HG03565 (cell line): ENCODE measurements around the gene PRR16.

Source experiments
- ATAC-seq: cut with Tn5 transposase; IDR thresholded peaks from one replicate; pipeline ENCODE4 v1.9.1; 2021; ENCODE audit warnings: mild to moderate bottlenecking, moderate library complexity; ENCODE audit not compliant: unreplicated experiment

Gene PRR16

DNA sequence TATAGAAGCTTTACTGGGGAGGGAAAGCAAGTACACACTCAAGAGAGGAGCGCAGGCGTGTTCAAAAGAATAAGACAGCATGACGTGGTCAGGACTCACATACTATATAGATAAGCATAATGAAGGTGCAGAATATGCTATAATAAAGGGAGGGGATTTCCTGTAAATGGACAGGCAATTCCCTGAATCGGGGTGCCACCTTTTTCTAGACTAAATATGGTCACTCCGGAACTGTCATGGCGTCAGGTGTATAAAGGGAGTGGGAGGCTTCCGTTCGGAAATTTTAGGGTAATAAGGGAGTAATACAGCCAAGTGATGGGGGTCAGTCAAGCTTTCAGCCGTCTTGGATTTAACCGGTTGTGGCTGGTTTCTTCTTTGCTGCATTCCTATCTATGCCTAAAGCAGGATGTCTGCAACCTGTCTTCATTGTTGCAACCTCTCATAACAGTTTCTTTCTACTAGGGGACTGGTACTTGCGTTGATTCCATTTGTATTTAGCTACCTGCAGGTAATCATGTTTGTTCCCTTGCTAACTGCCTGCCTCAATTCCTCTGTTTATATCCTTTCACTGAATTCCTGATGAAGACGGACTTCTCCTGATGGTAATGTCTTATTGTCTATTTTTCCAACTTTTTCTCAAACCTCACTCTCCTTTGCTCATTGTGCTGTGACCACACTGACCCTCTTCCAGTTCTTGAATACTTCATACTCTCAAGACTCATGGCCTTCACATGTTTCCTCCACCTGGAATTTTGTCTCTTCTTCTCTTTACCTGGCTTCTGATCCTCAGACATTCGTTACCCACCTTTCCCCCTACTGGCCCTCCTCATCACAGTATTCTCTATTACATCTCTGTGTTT is 48.9 kb downstream of the PRR16 start:
- no peak for ATAC-seq

DNA sequence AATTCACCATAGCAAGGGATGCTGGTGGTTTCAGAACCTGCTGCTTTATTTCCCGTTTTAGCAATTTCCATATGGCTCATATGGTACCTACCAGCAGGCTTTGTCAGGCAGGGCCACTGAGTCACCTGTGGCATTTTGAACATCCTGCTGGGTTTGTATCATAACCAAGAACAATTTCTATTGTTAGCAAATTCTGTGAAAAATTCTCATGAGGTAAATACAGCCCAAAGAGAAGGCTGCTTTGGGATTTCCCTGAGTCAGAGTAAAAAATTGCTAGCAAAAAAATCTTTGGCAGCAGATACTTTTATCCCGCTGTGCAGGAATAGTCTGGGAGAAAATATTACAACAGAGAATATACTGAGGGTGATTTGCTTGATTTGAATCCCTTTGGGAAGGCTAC is 52.7 kb downstream of the PRR16 start:
- ATAC-seq = no peak

DNA sequence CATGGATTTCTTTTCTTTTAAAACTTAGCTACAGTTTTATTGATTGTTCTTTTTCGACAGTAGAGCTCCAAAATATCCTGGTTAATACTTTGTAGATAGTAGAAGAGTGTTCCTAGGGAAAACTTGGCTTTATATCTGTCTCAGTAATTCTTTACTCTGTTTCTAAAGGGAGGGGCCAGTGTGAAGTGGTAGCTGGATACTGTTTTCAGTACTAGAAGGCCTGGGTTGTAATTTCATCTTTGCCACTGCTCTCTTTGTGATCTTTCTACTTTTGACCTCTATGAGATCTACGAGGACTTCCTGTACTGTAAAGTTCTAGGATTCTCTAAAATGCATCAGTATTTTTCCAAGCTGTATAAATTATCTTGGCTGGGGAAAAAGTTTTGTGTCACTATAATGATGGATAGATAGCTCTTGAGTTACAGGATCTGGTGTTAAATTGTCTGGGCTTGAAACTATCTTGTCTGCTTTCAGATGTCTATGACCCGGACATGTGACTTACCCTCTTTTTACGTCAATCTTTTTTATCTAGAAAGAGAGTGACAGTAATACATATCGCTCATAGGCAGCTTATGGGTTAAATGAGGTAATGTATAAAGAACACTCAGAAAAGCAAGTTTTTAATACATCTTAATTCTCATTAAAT is 53.6 kb downstream of the PRR16 start:
- ATAC-seq = no peak

DNA sequence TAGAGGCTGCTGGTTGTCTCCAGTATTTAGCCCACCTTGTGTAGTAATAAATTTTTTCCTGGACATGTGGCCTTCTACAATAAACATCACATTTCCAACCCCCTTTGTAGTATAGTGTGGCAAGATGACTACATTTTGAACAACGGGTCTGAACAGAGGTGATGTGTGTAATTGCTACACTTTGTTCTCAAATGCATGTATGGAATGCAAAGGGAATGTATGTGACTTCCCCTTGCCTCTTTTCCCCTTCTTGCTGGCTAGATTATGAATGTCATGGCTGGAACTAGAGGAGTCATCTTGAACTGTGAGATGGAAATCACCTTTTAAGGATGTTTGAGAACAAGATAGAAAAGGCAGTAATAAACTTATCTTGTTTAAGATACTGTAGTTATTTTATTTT is 54.5 kb downstream of the PRR16 start:
- no peak for ATAC-seq

DNA sequence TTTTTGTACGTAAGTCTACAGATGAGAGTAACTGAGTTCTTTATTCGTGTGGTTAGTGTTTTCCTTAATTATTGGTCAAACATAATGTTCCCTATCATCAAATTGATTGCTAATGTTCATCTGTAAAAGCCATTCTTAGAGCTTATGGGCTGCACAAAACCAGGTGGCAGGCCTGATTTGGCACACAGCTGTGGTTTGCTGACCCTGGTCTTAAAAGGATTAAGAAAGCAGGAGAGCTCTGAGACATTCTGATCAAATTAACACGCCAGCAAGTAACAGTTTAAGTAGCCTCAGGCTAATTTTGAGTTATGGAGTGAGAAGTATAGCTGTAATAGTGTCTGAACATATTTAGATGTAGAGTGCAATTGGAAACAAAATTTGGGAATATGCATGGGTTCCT is 63.2 kb downstream of the PRR16 start:
- ATAC-seq = no peak

DNA sequence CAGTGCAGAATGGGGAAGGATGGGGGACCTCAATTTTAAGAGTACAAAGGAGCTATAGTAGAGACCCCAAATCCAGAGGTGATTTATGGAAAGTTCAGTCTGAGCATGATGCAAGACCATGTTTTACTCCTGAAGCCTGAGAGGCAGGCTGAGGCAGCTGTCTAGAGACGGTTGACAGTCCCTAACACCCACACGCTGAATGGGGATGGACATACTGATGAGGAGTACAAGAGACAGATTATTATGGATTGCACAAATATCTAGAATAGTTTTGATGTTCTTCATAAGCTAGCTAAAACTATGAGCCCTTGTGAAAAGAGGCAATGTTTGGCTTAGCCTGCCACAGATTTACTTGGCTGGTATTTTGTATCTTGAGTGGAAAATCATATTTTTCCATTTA is 64.5 kb downstream of the PRR16 start:
- no peak for ATAC-seq

DNA sequence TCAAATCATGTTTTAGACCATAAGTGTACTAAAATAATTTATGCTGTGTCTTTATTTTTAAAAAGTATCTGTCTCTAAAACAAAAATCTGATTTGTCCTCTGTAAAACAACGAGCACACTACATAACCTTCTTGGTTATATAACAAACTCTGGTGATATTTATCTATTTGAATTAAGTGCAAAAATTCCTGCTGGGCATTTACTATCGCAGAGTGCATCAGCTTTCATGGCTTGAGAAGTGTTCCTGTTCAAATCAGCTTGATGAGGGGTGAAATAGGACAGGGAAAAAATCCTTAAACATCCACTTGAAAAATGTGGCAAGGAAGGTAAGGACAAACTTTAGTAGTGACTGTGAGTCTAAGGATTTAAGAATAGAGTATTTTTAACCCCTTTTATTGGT is 65.3 kb downstream of the PRR16 start:
- ATAC-seq = no peak

DNA sequence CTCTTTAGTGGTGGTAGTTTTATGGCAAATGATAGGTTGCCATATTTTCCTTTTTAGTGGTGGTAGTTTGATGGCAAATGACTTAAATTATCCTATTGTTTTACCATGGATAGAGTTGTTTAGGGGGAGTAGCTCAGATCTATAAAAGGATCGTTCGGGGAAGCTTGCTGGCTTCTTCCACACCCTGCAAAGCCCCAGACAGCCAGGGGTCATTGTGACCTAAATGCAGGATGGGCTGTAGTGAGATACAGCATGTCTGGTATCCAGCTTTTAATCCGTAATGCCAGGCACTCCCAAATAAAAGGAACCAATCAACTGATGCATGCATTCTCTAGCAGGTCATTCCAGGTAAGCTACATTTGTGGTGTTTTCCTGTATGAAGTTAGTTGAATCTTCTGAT is 67.1 kb downstream of the PRR16 start:
- ATAC-seq = no peak

DNA sequence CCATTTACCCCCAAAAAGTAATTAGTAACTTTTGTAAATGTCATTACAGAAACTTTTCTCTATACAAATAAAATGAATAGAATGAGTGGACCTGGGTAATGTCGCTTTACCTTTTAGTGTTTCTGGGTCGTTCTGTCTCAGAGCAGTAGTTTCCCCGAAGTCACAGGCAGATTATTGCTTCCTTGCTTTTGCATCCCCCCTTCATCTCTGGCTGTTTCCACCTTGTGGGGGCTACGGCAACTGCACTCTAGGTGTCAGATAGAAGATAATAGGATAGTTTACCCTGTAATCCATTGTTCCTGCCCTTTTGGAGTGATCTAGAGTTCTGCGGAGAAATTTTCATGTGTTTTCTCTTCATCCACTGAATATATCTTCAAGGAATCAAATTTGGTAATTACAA is 68.7 kb downstream of the PRR16 start:
- ATAC-seq = no peak

DNA sequence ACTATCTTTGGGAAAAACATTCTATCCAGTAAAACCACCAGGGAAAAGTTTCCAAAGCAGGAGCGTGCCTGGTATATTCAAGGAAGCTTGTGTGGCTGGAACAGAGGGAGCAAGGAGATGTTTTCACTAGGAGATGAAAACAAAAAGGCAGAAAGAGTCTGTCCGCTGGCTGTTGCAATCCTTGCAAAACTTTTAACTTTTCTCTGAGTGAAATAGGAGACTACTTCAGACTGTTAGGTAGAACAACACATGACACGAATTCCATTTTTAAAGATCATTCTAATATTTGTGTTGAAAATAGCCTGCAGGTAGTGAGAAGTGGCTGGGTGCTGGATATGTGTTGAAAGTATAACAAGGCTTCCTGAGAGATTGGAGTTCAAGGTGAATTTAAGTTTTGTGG is 69.5 kb downstream of the PRR16 start:
- ATAC-seq = no peak

DNA sequence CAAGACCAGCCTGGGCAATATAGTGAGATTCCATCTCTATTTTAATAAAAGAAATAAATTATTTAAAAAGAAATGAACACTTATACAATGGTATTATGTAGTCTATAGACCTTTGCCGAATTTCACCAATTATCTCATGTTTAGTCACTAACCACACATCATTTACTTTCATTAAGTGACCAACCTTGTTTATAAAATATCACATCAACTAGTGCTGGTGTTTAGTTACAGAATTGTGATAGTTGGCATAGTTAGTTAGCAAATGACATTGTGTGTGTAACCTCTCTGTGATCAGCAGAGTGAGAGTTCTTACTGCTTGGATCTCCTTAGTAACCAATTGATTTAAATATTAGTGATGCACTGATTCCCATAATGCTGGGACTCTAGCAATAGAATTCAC is 71.8 kb downstream of the PRR16 start:
- no peak for ATAC-seq

DNA sequence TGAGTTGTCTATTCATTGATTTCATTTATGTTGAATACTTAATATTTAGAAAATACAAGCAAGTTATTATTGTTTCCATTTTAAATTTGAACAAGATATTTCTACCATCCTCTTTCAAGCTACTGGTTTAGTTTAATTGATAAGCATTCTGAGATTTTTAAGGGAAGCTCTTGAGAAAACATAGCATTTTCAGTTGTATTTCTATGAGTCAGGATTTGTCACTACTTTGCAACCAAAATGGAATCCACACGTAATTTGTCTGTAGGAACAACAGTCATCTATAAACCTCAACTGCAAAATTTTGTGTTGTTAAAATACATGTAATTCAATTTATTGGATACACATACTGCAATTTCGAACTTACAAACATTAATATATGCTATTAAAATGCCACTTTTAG is 74.0 kb downstream of the PRR16 start:
- no peak for ATAC-seq

DNA sequence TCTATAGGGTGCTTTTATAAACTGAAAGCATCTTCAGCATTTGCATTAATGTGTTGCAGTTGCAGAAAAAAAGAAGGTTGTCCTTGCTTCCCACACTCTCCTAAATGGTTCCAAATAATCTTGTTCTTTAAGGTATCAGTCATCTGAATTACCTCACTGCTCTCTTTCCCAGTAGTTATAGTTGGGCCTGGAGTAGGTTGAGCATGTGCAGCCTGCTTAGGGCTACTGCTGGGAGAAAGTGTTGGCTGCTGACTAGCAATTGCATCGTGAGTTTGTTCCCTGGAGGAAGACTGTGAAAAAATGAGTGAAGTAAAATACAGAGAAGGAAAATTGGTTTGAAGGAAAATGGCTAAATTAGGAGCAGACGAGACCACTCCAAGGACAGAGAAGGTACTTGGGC is 74.5 kb downstream of the PRR16 start:
- no peak for ATAC-seq

DNA sequence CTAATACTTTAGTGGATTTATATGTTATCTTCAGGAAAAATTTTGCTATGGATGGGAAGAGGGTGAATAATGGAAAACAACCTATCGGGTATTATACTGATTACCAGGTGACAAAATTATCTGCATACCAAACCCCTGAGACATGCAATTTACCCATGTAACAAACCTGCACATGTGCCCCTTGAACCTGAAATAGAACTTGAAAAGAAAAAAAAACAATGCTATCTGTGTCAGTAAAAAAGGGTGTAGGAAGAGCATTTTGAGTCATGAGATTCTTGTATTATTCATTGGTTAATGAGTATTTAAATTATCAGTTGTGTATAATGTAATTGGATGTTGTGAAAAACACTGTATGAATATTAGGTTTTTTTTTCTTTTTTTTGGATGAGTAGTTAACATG is 75.4 kb downstream of the PRR16 start:
- no peak for ATAC-seq

DNA sequence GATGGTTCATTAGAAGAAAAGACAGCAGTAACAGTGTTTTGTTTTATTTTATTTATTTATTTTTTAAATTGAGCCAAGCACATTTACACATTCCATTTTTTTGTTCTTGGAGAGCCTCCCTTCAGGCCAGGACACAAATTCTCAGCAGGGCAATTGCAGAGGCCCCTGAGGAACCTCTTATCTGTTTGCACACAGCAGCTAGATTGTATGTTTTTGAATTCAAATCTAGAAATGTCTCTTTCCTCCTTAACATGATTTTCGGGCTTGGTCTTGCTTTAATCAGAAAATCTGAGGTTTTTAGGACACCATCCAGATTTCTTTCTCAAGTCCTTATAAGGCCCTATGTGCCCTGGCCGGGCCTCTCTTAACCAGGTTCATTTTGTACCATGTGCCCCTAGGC is 76.0 kb downstream of the PRR16 start:
- no peak for ATAC-seq

DNA sequence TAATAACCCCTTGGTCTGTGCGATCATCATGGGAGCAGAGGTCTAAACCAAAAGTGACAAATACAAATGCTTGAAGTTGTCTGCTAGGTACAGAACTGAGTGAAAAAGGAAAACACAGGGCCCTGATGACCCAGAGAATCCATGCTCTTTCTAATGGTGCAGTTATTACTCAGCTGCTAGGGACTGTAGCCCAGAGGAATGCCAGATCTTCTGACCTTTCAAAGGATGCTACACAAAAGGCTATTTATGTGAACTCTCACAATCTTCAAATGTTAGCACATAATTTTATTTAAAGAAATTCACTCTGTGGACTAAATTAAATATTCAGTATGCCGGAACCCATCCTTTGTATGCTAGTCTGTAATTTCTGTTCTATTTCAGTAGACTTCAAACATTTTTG is 79.9 kb downstream of the PRR16 start:
- no peak for ATAC-seq

DNA sequence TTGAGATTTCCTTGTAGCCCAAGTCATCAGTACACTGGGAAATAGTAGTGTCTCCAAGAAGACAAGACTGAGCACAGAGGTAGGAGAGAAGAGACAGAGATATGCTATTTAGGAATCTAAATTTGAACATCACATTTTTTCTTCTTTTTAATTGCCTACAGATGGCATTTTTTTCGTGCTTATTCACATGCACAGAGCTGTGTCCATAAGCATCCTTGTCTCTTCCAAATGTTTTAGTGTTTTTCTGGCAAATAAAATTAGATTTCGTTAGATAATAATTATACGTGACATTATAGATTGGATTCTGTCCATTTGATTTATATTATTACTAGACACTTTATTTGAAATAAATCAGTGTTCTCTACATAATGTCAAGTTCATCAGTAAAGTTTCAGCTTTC is 80.9 kb downstream of the PRR16 start:
- ATAC-seq = no peak

DNA sequence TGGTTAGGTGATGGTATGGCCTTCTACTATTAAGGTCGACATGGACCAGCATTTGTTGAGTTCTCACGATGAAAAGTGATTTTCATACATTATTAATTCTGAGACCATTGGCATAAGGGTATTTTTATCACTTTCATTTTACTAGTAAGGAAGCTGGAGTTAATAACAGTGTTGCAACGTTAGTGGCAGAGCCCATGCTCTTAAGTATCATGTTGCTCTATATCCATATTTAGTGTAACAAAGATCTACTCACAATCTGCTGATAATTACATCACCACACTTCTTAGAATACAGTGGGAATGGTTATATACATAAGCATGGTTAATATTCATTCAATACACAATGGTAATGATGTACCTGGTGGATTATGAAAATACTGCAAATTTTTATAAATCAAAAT is 81.9 kb downstream of the PRR16 start:
- ATAC-seq = no peak

DNA sequence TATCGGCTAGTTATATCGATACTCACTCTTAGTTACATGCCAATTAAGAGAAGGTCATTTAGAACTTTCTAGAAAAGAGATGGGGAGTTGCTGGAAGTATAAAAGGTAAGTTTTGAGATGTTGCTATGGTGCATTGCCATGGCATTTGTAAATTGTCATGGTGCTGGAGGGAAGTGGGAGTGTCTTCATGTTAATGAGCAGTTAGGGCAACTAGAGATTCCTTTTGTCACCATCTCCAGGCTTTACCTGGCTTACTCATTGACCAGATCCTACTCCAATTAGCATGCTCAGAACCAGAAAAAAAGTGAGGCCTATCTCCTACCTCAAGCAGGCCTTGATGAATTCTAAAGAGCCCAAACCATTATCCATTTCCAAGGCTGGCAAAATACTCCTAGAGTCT is 82.8 kb downstream of the PRR16 start:
- ATAC-seq = no peak

DNA sequence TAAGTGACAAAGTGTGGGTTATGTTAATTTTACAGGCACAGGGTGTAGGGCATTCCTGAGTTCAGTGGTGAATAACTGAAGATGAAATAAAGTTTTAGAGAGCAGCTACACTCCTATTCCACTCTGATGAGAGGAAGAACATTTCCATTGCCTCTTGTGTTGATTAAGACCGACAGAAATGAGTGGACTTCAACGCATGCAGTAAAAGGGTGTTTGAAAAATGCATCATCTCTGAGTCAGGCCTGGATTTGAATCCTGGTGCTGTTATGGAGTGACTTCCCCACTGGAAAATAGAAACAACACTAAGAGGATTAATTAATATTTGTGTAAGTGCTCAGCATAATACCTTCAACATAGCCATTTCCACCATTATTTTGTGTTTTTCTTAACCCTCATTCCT is 86.3 kb downstream of the PRR16 start:
- no peak for ATAC-seq

DNA sequence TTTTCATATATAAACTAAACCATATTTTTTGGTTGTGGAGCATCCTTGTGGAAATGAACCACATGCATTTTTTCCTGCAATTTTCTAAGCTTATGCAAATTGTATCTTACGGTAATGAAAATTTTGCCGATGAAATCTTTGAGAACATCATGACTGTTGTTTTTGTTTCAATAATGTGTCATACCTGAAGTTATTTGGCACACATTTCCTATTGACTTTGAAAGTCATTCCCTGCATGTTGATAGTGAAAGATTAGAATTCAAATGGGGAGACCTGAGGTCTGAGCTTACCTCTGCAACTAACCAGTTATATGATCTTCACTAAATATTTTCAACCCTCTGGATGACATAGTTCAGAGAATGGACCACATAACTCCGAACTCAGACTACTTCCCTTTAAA is 88.5 kb downstream of the PRR16 start:
- ATAC-seq = no peak

DNA sequence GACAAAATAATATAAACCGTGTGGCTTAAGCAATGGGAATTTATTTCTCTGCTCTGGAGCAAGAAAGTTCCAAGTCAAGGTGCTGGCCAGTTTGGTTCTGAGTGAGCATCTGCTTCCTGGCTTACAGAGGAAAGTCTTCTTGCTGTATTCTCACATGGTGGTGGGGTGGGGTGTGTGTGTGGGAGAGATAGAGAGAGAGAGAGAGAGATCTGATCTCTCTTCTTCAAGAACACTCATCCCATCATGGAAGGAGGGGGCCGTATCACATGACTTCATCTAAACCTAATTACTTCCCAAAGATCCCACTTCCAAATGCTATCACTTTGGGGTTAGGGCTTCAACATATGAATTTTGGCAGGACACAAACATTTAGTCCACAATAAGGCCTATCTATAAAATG is 91.2 kb downstream of the PRR16 start:
- ATAC-seq = no peak

DNA sequence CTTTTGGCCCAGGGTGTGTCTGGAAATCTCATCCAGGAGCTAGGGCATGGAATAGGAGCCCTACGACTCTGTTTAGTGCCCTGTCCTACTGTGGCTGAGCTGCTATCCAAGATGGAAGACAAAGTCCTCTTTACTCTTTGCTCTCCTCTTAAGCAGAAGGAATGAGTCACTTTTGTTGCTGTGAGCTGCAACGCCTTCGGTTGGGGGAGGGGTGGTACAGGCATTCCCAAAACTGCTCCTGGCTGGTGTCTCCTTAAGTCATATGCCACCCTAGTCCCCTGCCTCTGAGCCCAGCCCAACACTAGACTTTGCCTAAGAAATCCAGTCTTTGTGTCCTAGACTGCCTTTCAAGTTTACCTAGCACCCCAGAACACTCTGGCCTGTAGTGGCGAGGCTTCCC is 99.9 kb downstream of the PRR16 start:
- ATAC-seq = no peak
